Erythroblast (primary cell): ENCODE results near the gene KRT14.

Experiments
- GATA1 ChIP-seq: IDR thresholded peaks from 2 replicates; pipeline ENCODE4 v1.6.1; 2011; ENCODE audit warnings: low read depth, mild to moderate bottlenecking, control low read depth, low read length, moderate library complexity
- POLR2A ChIP-seq: IDR thresholded peaks from 2 replicates; pipeline ENCODE4 v1.6.1; 2011; ENCODE audit warnings: mild to moderate bottlenecking, low read length

DNA sequence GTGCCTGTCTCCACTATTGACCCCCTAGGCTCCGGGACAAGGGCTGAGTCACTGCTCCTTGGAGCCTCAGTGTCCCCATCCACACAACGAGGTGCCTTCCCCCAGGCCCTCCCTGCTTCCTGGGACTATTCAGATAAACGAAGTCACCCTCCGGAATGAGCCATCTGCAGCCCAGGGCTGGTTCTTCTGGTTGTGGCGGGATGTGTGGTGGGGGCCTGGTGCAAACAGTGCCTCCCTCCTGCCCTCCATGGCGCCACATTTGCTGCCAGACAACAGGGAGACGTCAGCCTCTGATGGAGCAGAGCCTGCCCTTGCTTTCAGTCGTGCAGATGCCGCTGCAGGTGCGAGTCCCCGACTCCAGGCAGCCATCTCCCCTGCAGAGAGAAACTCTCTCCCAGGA, 31.0 kb upstream of the KRT14 start:
- TF ChIP-seq POLR2A (no peak), GATA1 (no peak)
